Measurements from ENCODE around the gene SFXN4. TPM values are rescaled to one million over a fixed set of nuclear protein-coding genes. Genes with fewer than 3 reads are reported as not detected.
"Not testable (repeated sequence)": the region's sequence is repeated elsewhere in the genome, so short reads cannot be mapped to it uniquely, and the experiment has no call there.

Gene SFXN4
- total and polyA plus RNA-seq, 2 experiments from 2014 or later = 13.1 to 17.6 TPM

DNA sequence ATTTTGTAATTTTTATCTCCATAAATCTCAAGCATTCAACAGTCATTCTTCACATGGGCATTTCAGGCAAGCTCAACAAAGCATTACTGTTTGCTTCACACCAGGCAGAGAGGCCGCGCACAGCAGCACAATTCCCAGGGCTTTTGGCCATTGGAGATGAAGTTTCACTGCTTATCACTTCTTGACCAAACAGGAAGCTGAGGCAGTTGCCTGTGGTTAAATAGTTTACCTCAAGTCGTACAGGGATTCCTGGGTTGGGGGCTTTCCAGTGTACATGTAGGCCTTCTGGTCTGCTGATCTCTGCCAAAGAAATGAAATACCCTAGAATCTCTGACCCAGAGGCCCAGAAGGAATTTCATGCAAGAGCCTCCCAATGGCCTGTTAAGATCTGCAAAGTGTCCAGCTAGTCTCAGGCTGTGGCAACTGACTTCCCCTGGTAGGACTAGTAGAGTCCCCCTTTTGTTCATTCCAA is 24.3 kb upstream of the SFXN4 start:
- Histone ChIP-seq H3K4me3 (no peak overlapping the region), H2AFZ (no peak overlapping the region; the same call in 1 of the 2 replicates), H3K36me3 (ENCODE audit: low read depth) (no peaks in the 10 kb centered on the region), H3K4me1 (ENCODE audit: insufficient read depth) (peaks cover 17% of the 10 kb centered on the region), H3K9me2 (ENCODE audit: insufficient read depth) (no peaks in the 10 kb centered on the region), H3K79me2 (ENCODE audit: insufficient read depth) (no peaks in the 10 kb centered on the region), H3K4me2 (ENCODE audit: unreplicated experiment) (peak overlapping the region; percentile 58), H3K9ac (no peak overlapping the region), H3F3A (ENCODE audit: insufficient read depth) (peaks cover 21% of the 10 kb centered on the region), H3K27me3 (replicated peaks; ENCODE audit: insufficient read depth) (no peaks in the 10 kb centered on the region), H3K9me3 (ENCODE audit: low read depth) (no peaks in the 10 kb centered on the region), H4K20me1 (ENCODE audit: insufficient read depth) (no peaks in the 10 kb centered on the region), H3K27ac (peak overlapping the region; percentile 67)
- WGBS, 2 experiments (ENCODE audit: low coverage in 1 of 2, low lambda C conversion rate in 2 of 2, missing lambda C conversion rate in 2 of 2) = 80 to 83% methylated on average over 3 of the region's 3 CpGs
- no peak for TF ChIP-seq EZH2phosphoT487 (IDR thresholded peaks at IDR 0.05; ENCODE audit: insufficient read depth, low read depth)
- no peak for DNase-seq
- in situ Hi-C loops (cut with MboI) = loop anchor here (10.0 kb wide), 1 partner anchor 235 kb away; no protein-coding TSS in a partner anchor

GRCh38 chr10:119183664-119184412 is 18.3 kb upstream of the SFXN4 start:
- DNase-seq = no peak
- Histone ChIP-seq H3K4me3 (no peak overlapping the region), H3K9ac (no peak overlapping the region), H3K4me1 (ENCODE audit: insufficient read depth) (peaks cover 4% of the 10 kb centered on the region; the same call in 1 of the 2 replicates), H3K79me2 (ENCODE audit: insufficient read depth) (no peaks in the 10 kb centered on the region), H3K27me3 (replicated peaks; ENCODE audit: insufficient read depth) (no peaks in the 10 kb centered on the region), H4K20me1 (ENCODE audit: insufficient read depth) (no peaks in the 10 kb centered on the region), H3K9me2 (ENCODE audit: insufficient read depth) (no peaks in the 10 kb centered on the region), H3K4me2 (ENCODE audit: unreplicated experiment) (no peak overlapping the region), H3K36me3 (ENCODE audit: low read depth) (no peaks in the 10 kb centered on the region), H3K27ac (no peak overlapping the region), H2AFZ (no peak overlapping the region), H3F3A (ENCODE audit: insufficient read depth) (no peaks in the 10 kb centered on the region), H3K9me3 (ENCODE audit: low read depth) (no peaks in the 10 kb centered on the region)
- WGBS, 2 experiments (ENCODE audit: low coverage in 1 of 2, low lambda C conversion rate in 2 of 2, missing lambda C conversion rate in 2 of 2) = 72 to 79% methylated on average over 9 of the region's 9 CpGs
- in situ Hi-C loops (cut with MboI) = no loop called here
- TF ChIP-seq EZH2phosphoT487 (IDR thresholded peaks at IDR 0.05; ENCODE audit: insufficient read depth, low read depth) = no peak
- TF ChIP-seq EZH2 (IDR thresholded peaks at IDR 0.05; ENCODE audit: insufficient read depth, poor library complexity, severe bottlenecking) = no peak

- H3K36me3 ChIP-seq (ENCODE audit: low read depth); H3K4me2 ChIP-seq (ENCODE audit: unreplicated experiment); H3K9ac ChIP-seq; H3K9me2 ChIP-seq (ENCODE audit: insufficient read depth); in situ Hi-C loops (cut with MboI); H3F3A ChIP-seq (ENCODE audit: insufficient read depth); H2AFZ ChIP-seq; H3K4me3 ChIP-seq; H3K27me3 ChIP-seq (replicated peaks; ENCODE audit: insufficient read depth); H3K9me3 ChIP-seq (ENCODE audit: low read depth); H4K20me1 ChIP-seq (ENCODE audit: insufficient read depth); DNase-seq; H3K27ac ChIP-seq: not testable (repeated sequence)
- WGBS, 2 experiments (ENCODE audit: low coverage in 1 of 2, low lambda C conversion rate in 2 of 2, missing lambda C conversion rate in 2 of 2) = 94 to 96% methylated on average over 7 of the region's 7 CpGs
- peaks cover 24% of the 10 kb centered on the region for H3K79me2 ChIP-seq (ENCODE audit: insufficient read depth)
- peaks cover 12% of the 10 kb centered on the region; the same call in 1 of the 2 replicates for H3K4me1 ChIP-seq (ENCODE audit: insufficient read depth)
Measured at GRCh38 chr10:119180850-119181400, 15.4 kb upstream of the SFXN4 start.

DNA sequence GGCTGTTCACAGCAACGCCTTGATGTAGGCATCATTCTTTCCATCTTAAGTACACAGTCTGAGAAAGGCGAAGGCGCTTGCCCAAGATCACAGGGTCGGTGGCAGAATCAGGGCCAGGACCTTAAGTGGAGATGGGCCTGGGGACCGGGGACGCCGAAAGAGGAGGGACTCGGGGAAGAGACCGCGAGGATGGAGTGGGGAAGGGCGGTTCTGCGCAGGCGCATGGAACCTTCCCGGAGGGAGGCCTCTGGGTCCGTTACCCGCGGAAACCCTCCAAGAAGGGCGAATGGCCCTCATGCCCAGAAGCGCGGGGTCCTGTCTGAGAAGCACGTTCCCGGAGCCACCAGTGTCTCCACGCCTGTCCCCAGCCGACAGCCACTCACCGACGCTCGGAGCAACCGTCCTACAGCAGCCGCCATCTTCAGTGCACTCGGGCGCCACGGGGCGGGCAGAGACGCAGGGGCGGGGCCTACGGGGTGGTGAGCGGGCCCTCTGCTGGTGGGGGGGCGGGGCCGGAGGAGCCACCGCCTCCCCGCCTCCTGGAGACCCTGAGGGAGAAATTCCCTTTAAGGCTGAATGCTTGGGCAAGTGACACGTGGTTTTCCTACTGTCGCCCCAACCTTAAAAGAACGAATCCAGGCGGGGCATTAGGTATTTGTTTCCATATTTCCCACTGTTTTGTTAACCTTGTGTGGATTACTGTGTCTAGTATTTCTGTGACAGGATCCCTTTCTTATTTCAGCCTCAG is 13.0 kb upstream of the SFXN4 start, which contains the start of gene PRDX3:
Gene PRDX3 (minus strand): TSS at position 441 of the 748 bp plus-strand sequence. CDS start 22 bp downstream, at position 419.
- peaks cover 14% of the 10 kb centered on the region for H3F3A ChIP-seq (ENCODE audit: insufficient read depth)
- H3K4me3 ChIP-seq = peak within 1 kb of the TSS; percentile 85
- peaks cover 16% of the 10 kb centered on the region; the same call in 1 of the 2 replicates for H3K4me1 ChIP-seq (ENCODE audit: insufficient read depth)
- H3K9ac ChIP-seq = peak within 1 kb of the TSS; percentile 88
- 1% methylated on average over 45 of the region's 45 CpGs for WGBS, 2 experiments (ENCODE audit: low coverage in 1 of 2, low lambda C conversion rate in 2 of 2, missing lambda C conversion rate in 2 of 2)
- H3K36me3 ChIP-seq (ENCODE audit: low read depth) = peaks cover 5% of the 10 kb centered on the region
- H2AFZ ChIP-seq = peak within 1 kb of the TSS; percentile 97
- TF ChIP-seq EZH2 (IDR thresholded peaks at IDR 0.05; ENCODE audit: insufficient read depth, poor library complexity, severe bottlenecking) (no peak), EZH2phosphoT487 (IDR thresholded peaks at IDR 0.05; ENCODE audit: insufficient read depth, low read depth) (no peak)
- peaks cover 48% of the 10 kb centered on the region for H3K79me2 ChIP-seq (ENCODE audit: insufficient read depth)
- in situ Hi-C loops (cut with MboI) = no loop called here
- peak; percentile 97 for DNase-seq
- no peaks in the 10 kb centered on the region for H4K20me1 ChIP-seq (ENCODE audit: insufficient read depth)
- no peaks in the 10 kb centered on the region for H3K9me3 ChIP-seq (ENCODE audit: low read depth)
- no peaks in the 10 kb centered on the region for H3K27me3 ChIP-seq (replicated peaks; ENCODE audit: insufficient read depth)
- H3K27ac ChIP-seq = peak within 1 kb of the TSS; percentile 82
- no peaks in the 10 kb centered on the region for H3K9me2 ChIP-seq (ENCODE audit: insufficient read depth)
- H3K4me2 ChIP-seq (ENCODE audit: unreplicated experiment) = peak within 1 kb of the TSS; percentile 88
